PC-9 (cell line): ENCODE results near the gene GSTO2.
"Not testable (repeated sequence)": the region's sequence is repeated elsewhere in the genome, so short reads cannot be mapped to it uniquely, and the experiment has no call there.

Source experiments
- EZH2 ChIP-seq: fragments of 200-600 bp; sonication (generic); IDR thresholded peaks from 2 replicates; pipeline ENCODE4 v1.8.0; 2017; ENCODE audit warnings: antibody characterized with exemption, low read depth
- TF ChIP-seq, protein P1 (sequence below): fragments of 200-600 bp; sonication (generic); conservative IDR thresholded peaks from 2 replicates; pipeline ENCODE4 v1.6.1; 2017; ENCODE audit warnings: mixed run types, antibody characterized with exemption, mild to moderate bottlenecking, moderate library complexity

DNA sequence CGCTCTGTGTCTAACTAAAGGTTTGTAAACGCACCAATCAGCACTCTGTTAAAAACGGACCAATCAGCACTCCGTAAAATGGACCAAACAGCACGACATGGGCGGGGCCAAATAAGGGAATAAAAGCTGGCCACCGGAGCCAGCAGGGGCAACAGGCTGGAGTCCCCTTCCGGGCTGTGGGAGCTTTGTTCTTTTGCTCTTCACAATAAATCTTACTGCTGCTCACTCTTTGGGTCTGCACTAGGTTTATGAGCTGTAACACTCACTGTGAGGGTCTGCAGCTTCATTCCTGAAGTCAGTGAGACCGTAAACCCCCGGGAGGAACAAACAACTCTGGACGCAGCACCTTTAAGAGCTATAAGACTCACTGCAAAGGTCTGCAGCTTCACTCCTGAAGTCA is 20.1 kb upstream of the GSTO2 start:
- TF ChIP-seq, protein P1, sequence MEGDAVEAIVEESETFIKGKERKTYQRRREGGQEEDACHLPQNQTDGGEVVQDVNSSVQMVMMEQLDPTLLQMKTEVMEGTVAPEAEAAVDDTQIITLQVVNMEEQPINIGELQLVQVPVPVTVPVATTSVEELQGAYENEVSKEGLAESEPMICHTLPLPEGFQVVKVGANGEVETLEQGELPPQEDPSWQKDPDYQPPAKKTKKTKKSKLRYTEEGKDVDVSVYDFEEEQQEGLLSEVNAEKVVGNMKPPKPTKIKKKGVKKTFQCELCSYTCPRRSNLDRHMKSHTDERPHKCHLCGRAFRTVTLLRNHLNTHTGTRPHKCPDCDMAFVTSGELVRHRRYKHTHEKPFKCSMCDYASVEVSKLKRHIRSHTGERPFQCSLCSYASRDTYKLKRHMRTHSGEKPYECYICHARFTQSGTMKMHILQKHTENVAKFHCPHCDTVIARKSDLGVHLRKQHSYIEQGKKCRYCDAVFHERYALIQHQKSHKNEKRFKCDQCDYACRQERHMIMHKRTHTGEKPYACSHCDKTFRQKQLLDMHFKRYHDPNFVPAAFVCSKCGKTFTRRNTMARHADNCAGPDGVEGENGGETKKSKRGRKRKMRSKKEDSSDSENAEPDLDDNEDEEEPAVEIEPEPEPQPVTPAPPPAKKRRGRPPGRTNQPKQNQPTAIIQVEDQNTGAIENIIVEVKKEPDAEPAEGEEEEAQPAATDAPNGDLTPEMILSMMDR = not testable (repeated sequence)
- TF ChIP-seq EZH2 = not testable (repeated sequence)
